ENCODE results near the gene NRP1.

GRCh38 chr10:33334805-33335550, 511 bp upstream of the NRP1 start:
- TF ChIP-seq CTCF (IDR thresholded peaks at IDR 0.05) (no peak), FOXJ3 (CRISPR knock-in tag; IDR thresholded peaks at IDR 0.05; ENCODE audit: borderline replicate concordance) (no peak), NR3C1 (CRISPR knock-in tag; conservative IDR thresholded peaks at IDR 0.05; ENCODE audit: low read depth) (no peak), ZNF121 (CRISPR knock-in tag; IDR thresholded peaks at IDR 0.05) (no peak), E2F5 (CRISPR knock-in tag; IDR thresholded peaks at IDR 0.05) (no peak), SMAD3 (CRISPR knock-in tag; IDR thresholded peaks at IDR 0.05; ENCODE audit: borderline replicate concordance) (no peak)

All from WTC11 (cell line).